Activated B cell treated with CpG ODN at 0.5 μM for 24 hours (primary cell): Measurements from ENCODE around the gene TPD52L1. TPM values are rescaled to one million over a fixed set of nuclear protein-coding genes. Genes with fewer than 3 reads are reported as not detected.

ENCODE experiments used
- ATAC-seq: fragments of 200-7000 bp; cut with Tn5 transposase; one replicate; pipeline ENCODE4 v1.10.0; 2021; ENCODE audit warnings: low read depth, mild to moderate bottlenecking, moderate library complexity
- CTCF ChIA-PET: fragments of 350-600 bp; sonication (Branson Sonifier 250); formaldehyde crosslinking; loops from one replicate; lab custom pipeline; 2021; ENCODE audit warnings: antibody characterized with exemption; lab: Charles Lee
- POLR2A ChIA-PET: fragments of 350-600 bp; sonication (Branson Sonifier 250); formaldehyde crosslinking; loops from one replicate; lab custom pipeline; 2021; ENCODE audit warnings: antibody characterized with exemption; lab: Charles Lee
- DNase-seq: peaks from one replicate; pipeline ENCODE4 v3.0.0; 2022
- H3K27ac Mint-ChIP-seq: one replicate; pipeline ENCODE4 v1.8.0; 2020; ENCODE audit warnings: mixed read lengths
- H3K27me3 Mint-ChIP-seq: one replicate; pipeline ENCODE4 v1.8.0; 2021; ENCODE audit warnings: mixed read lengths
- H3K36me3 Mint-ChIP-seq: one replicate; pipeline ENCODE4 v1.8.0; 2021; ENCODE audit warnings: low read depth, mixed read lengths
- H3K4me1 Mint-ChIP-seq: one replicate; pipeline ENCODE4 v1.8.0; 2021; ENCODE audit warnings: mixed read lengths
- H3K4me3 Mint-ChIP-seq: one replicate; pipeline ENCODE4 v1.8.0; 2020; ENCODE audit warnings: mild to moderate bottlenecking, mixed read lengths
- H3K9me3 Mint-ChIP-seq: one replicate; pipeline ENCODE4 v1.8.0; 2020; ENCODE audit warnings: mixed read lengths
- intact Hi-C: fragments of 100-400 bp; cut with micrococcal nuclease; formaldehyde crosslinking; loops from one replicate; pipeline ENCODE4 v1.15.1; 2024
- total RNA-seq: library from RNA; stranded (reverse); gene quantifications from 2 replicates; pipeline ENCODE4 v1.2.3, GENCODE V29; 2022
- TF ChIP-seq, protein P1 (sequence below): fragments of 200-600 bp; IDR thresholded peaks from one replicate; pipeline ENCODE4 v1.8.0; 2022; ENCODE audit warnings: antibody characterized with exemption, mild to moderate bottlenecking

The TPD52L1 gene
- total RNA-seq, 1 donor from 2014 or later: not detected

GRCh38 chr6:125307150-125307838 is 153.7 kb downstream of the TPD52L1 start:
- Mint-ChIP-seq H3K36me3 (no peaks in the 10 kb centered on the region), H3K9me3 (no peaks in the 10 kb centered on the region), H3K27me3 (peaks cover 20% of the 10 kb centered on the region), H3K27ac (no peak overlapping the region), H3K4me1 (peaks cover 12% of the 10 kb centered on the region), H3K4me3 (no peak overlapping the region)
- POLR2A ChIA-PET: no interaction called here
- DNase-seq: no peak
- intact Hi-C loops: no loop called here
- TF ChIP-seq, protein P1, sequence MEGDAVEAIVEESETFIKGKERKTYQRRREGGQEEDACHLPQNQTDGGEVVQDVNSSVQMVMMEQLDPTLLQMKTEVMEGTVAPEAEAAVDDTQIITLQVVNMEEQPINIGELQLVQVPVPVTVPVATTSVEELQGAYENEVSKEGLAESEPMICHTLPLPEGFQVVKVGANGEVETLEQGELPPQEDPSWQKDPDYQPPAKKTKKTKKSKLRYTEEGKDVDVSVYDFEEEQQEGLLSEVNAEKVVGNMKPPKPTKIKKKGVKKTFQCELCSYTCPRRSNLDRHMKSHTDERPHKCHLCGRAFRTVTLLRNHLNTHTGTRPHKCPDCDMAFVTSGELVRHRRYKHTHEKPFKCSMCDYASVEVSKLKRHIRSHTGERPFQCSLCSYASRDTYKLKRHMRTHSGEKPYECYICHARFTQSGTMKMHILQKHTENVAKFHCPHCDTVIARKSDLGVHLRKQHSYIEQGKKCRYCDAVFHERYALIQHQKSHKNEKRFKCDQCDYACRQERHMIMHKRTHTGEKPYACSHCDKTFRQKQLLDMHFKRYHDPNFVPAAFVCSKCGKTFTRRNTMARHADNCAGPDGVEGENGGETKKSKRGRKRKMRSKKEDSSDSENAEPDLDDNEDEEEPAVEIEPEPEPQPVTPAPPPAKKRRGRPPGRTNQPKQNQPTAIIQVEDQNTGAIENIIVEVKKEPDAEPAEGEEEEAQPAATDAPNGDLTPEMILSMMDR: no peak
- no peak for ATAC-seq
- CTCF ChIA-PET: interaction anchor here (10.6 kb wide), 1 partner anchor 447 kb away, joined by 200 read pairs; no protein-coding TSS in a partner anchor

- DNase-seq: no peak
- Mint-ChIP-seq H3K4me1 (peaks cover 7% of the 10 kb centered on the region), H3K9me3 (no peaks in the 10 kb centered on the region), H3K27me3 (peaks cover 22% of the 10 kb centered on the region), H3K4me3 (no peak overlapping the region), H3K27ac (no peak overlapping the region), H3K36me3 (no peaks in the 10 kb centered on the region)
- ChIA-PET POLR2A (no interaction called here), CTCF (interaction anchor here (0.6 to 10.6 kb wide), 2 partner anchors 39 to 446 kb away, joined by 3 to 200 read pairs; no protein-coding TSS in a partner anchor)
- intact Hi-C loops: no loop called here
- TF ChIP-seq, protein P1: no peak
- no peak for ATAC-seq
These were observed 154.5 kb downstream of the TPD52L1 start for GRCh38 chr6:125307964-125308615.

DNA sequence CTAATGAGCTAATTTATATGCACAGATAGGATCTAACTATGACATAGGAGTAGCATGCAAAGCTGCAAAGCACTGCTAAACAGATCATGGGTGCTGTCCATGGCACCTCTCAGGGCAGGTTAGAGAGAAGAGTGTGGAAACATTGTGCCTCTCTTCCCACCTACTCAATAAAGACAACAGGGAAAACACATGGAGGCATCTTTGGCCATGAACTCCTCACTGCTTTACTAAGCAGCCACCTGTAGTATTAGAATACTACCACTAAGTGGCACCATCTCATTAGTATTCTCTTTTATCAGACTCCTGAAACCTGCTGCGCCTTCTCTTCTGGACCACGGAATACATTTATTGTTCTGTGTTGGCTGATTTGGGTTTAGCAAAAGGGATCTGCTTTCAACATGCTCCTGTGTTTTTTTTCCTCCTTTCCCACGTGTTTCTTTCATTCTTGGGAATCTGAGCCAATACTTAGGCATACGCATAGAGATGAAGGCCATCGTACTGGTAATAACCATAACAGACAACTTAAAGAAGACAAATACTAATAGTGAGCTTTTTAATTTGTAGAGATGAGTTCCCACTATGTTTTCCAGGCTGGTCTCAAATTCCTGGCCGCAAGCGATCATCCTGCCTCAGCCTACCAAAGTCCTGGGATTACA is 157.5 kb downstream of the TPD52L1 start:
- CTCF ChIA-PET: interaction anchor here (0.8 to 10.6 kb wide), 9 partner anchors 10 to 664 kb away, joined by 3 to 200 read pairs (median 6); partner anchors contain the start of gene HDDC2
- no peak for DNase-seq
- H3K36me3 Mint-ChIP-seq: no peaks in the 10 kb centered on the region
- H3K27ac Mint-ChIP-seq: no peak overlapping the region
- H3K4me1 Mint-ChIP-seq: peaks cover 2% of the 10 kb centered on the region
- intact Hi-C loops: loop anchor here (1.0 to 10.0 kb wide), 6 partner anchors 36 to 1346 kb away; partner anchors contain the start of gene TRMT11
- H3K4me3 Mint-ChIP-seq: no peak overlapping the region
- ATAC-seq: peak; percentile 87
- H3K9me3 Mint-ChIP-seq: no peaks in the 10 kb centered on the region
- POLR2A ChIA-PET: interaction anchor here (0.6 kb wide), 1 partner anchor 444 kb away, joined by 3 read pairs; no protein-coding TSS in a partner anchor
- TF ChIP-seq, protein P1: peak; percentile 52
- H3K27me3 Mint-ChIP-seq: peaks cover 13% of the 10 kb centered on the region

- H3K4me3 Mint-ChIP-seq: no peak overlapping the region
- ChIA-PET CTCF (interaction anchor here (0.8 to 10.6 kb wide), 6 partner anchors 11 to 663 kb away, joined by 3 to 200 read pairs (median 18); partner anchors contain the start of gene HDDC2), POLR2A (no interaction called here)
- H3K36me3 Mint-ChIP-seq: no peaks in the 10 kb centered on the region
- intact Hi-C loops: loop anchor here (5.0 to 10.0 kb wide), 4 partner anchors 35 to 1345 kb away; partner anchors contain the start of gene TRMT11
- H3K4me1 Mint-ChIP-seq: peaks cover 2% of the 10 kb centered on the region
- TF ChIP-seq, protein P1: no peak
- DNase-seq: no peak
- H3K9me3 Mint-ChIP-seq: no peaks in the 10 kb centered on the region
- H3K27me3 Mint-ChIP-seq: peaks cover 6% of the 10 kb centered on the region
- ATAC-seq: no peak
- no peak overlapping the region for H3K27ac Mint-ChIP-seq
These were observed 158.9 kb downstream of the TPD52L1 start for GRCh38 chr6:125312478-125312877.
